ENCODE measurements around the gene TRAP1.

DNA sequence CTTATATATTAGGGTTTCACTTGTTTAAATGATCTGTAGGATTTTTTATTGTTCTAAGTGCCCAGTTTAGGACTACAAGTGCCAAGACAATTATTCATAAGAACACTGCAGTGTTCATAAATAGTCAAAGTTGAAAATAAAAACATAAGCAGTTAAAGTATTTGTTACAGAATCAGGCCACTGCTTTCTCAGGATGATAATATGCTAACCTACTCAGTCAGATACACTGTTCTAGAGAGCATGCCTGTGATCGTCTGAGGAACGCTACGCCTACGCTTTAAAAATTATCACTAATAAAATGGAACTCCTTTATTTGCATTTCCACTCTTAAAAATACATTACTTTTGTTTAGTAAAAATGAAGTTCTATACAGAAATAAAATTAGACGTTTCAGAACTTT, 37.4 kb upstream of the TRAP1 start:
- TF ChIP-seq, protein P1, sequence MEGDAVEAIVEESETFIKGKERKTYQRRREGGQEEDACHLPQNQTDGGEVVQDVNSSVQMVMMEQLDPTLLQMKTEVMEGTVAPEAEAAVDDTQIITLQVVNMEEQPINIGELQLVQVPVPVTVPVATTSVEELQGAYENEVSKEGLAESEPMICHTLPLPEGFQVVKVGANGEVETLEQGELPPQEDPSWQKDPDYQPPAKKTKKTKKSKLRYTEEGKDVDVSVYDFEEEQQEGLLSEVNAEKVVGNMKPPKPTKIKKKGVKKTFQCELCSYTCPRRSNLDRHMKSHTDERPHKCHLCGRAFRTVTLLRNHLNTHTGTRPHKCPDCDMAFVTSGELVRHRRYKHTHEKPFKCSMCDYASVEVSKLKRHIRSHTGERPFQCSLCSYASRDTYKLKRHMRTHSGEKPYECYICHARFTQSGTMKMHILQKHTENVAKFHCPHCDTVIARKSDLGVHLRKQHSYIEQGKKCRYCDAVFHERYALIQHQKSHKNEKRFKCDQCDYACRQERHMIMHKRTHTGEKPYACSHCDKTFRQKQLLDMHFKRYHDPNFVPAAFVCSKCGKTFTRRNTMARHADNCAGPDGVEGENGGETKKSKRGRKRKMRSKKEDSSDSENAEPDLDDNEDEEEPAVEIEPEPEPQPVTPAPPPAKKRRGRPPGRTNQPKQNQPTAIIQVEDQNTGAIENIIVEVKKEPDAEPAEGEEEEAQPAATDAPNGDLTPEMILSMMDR (IDR thresholded peaks at IDR 0.05; ENCODE audit: poor library complexity, severe bottlenecking): no peak
- TF ChIP-seq EP300 (conservative IDR thresholded peaks at IDR 0.05; ENCODE audit: poor library complexity, severe bottlenecking) (no peak), EZH2 (IDR thresholded peaks at IDR 0.05; ENCODE audit: borderline replicate concordance, insufficient read depth, low read length, poor library complexity, severe bottlenecking) (no peak)
- TF ChIP-seq, protein P2, sequence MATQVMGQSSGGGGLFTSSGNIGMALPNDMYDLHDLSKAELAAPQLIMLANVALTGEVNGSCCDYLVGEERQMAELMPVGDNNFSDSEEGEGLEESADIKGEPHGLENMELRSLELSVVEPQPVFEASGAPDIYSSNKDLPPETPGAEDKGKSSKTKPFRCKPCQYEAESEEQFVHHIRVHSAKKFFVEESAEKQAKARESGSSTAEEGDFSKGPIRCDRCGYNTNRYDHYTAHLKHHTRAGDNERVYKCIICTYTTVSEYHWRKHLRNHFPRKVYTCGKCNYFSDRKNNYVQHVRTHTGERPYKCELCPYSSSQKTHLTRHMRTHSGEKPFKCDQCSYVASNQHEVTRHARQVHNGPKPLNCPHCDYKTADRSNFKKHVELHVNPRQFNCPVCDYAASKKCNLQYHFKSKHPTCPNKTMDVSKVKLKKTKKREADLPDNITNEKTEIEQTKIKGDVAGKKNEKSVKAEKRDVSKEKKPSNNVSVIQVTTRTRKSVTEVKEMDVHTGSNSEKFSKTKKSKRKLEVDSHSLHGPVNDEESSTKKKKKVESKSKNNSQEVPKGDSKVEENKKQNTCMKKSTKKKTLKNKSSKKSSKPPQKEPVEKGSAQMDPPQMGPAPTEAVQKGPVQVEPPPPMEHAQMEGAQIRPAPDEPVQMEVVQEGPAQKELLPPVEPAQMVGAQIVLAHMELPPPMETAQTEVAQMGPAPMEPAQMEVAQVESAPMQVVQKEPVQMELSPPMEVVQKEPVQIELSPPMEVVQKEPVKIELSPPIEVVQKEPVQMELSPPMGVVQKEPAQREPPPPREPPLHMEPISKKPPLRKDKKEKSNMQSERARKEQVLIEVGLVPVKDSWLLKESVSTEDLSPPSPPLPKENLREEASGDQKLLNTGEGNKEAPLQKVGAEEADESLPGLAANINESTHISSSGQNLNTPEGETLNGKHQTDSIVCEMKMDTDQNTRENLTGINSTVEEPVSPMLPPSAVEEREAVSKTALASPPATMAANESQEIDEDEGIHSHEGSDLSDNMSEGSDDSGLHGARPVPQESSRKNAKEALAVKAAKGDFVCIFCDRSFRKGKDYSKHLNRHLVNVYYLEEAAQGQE (IDR thresholded peaks at IDR 0.05; ENCODE audit: borderline replicate concordance): no peak
